ENCODE data around the gene GPRC5A.

Gene GPRC5A

GRCh38 chr12:12941450-12942350, 50.3 kb downstream of the GPRC5A start:
- DNase-seq (ENCODE audit: low spot score) = no peak

GRCh38 chr12:12943586-12944260, 52.4 kb downstream of the GPRC5A start:
- DNase-seq (ENCODE audit: low spot score) = no peak

GRCh38 chr12:12945591-12945990, 54.2 kb downstream of the GPRC5A start:
- no peak for DNase-seq (ENCODE audit: low spot score)

- no peak for DNase-seq (ENCODE audit: low spot score)
Observed at GRCh38 chr12:12946686-12947355, 55.5 kb downstream of the GPRC5A start.

GRCh38 chr12:12947902-12948301, 56.5 kb downstream of the GPRC5A start:
- DNase-seq (ENCODE audit: low spot score) = no peak

GRCh38 chr12:12951504-12951903, 60.1 kb downstream of the GPRC5A start:
- no peak for DNase-seq (ENCODE audit: low spot score)

GRCh38 chr12:12952036-12952435, 60.7 kb downstream of the GPRC5A start, which contains the start of gene GPRC5D:
TSS of gene GPRC5D (minus strand) at chr12:12952170. CDS start at chr12:12950384, 1,786 bp downstream.
- DNase-seq (ENCODE audit: low spot score) = no peak

- DNase-seq (ENCODE audit: low spot score) = no peak
Observed at GRCh38 chr12:12954356-12954755, 63.0 kb downstream of the GPRC5A start.

GRCh38 chr12:12954878-12955625, 63.7 kb downstream of the GPRC5A start:
- DNase-seq (ENCODE audit: low spot score) = no peak

GRCh38 chr12:12958886-12959285, 67.5 kb downstream of the GPRC5A start:
- DNase-seq (ENCODE audit: low spot score) = no peak

GRCh38 chr12:12960639-12961209, 69.4 kb downstream of the GPRC5A start:
- DNase-seq (ENCODE audit: low spot score) = no peak

- no peak for DNase-seq (ENCODE audit: low spot score)
Observed at GRCh38 chr12:12964255-12964654, 72.9 kb downstream of the GPRC5A start.

GRCh38 chr12:12965836-12966235, 74.5 kb downstream of the GPRC5A start:
- no peak for DNase-seq (ENCODE audit: low spot score)
